Right atrium auricular region (tissue), 2 donors: ENCODE data around the gene STON1. TPM values are rescaled to one million over a fixed set of nuclear protein-coding genes. Genes with fewer than 3 reads are reported as not detected.

Experiments used
- DNase-seq: peaks from one replicate; pipeline ENCODE4 v3.0.0-alpha.2; 2019; ENCODE audit warnings: low spot score
- H3K27ac ChIP-seq, 2 donors: fragments of 200-600 bp; sonication (generic); 1 replicate in 1 of 2; 2 replicates in 1 of 2; pipeline ENCODE4 v1.5.1; 2016 to 2019
- H3K27me3 ChIP-seq, 2 donors: fragments of 200-600 bp; sonication (generic); one replicate each; pipeline versions ENCODE4 v1.5.1 to v1.6.0; 2017 to 2019
- H3K36me3 ChIP-seq: fragments of 200-600 bp; sonication (generic); one replicate; pipeline ENCODE4 v1.5.1; 2016
- H3K4me1 ChIP-seq, 2 donors: fragments of 200-600 bp; sonication (generic); one replicate each; pipeline versions ENCODE4 v1.5.1 to v1.6.0; 2017 to 2019
- H3K4me3 ChIP-seq, 2 donors: fragments of 200-600 bp; sonication (generic); 1 replicate in 1 of 2; 2 replicates in 1 of 2; pipeline ENCODE4 v1.5.1; 2017 to 2019; ENCODE audit warnings: mild to moderate bottlenecking in 1 of 2, moderate library complexity in 1 of 2
- H3K9me3 ChIP-seq, 2 donors: fragments of 200-600 bp; sonication (generic); one replicate each; pipeline ENCODE4 v1.5.1; 2019
- total RNA-seq, 2 donors: library from RNA; depleted of rRNA; stranded (reverse); fragments of >200 nt; gene quantifications; one replicate each; pipeline ENCODE4 v1.1.0, GENCODE V29; 2016
- TF ChIP-seq, protein P1 (sequence below), 2 donors: fragments of 200-600 bp; sonication (generic); IDR thresholded peaks; one replicate each; pipeline ENCODE4 v1.5.1; 2019; ENCODE audit warnings: antibody characterized with exemption in 2 of 2

Gene STON1
- total RNA-seq, 2 donors from 2014 or later: 6.4 to 15.9 TPM

- no peak overlapping the region for H3K4me3 ChIP-seq
- DNase-seq: no peak
- no peak overlapping the region for H3K27ac ChIP-seq
- TF ChIP-seq, protein P1, sequence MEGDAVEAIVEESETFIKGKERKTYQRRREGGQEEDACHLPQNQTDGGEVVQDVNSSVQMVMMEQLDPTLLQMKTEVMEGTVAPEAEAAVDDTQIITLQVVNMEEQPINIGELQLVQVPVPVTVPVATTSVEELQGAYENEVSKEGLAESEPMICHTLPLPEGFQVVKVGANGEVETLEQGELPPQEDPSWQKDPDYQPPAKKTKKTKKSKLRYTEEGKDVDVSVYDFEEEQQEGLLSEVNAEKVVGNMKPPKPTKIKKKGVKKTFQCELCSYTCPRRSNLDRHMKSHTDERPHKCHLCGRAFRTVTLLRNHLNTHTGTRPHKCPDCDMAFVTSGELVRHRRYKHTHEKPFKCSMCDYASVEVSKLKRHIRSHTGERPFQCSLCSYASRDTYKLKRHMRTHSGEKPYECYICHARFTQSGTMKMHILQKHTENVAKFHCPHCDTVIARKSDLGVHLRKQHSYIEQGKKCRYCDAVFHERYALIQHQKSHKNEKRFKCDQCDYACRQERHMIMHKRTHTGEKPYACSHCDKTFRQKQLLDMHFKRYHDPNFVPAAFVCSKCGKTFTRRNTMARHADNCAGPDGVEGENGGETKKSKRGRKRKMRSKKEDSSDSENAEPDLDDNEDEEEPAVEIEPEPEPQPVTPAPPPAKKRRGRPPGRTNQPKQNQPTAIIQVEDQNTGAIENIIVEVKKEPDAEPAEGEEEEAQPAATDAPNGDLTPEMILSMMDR (IDR thresholded peaks at IDR 0.05): no peak
- H3K9me3 ChIP-seq: no peaks in the 10 kb centered on the region
- no peaks in the 10 kb centered on the region for H3K27me3 ChIP-seq
- no peaks in the 10 kb centered on the region for H3K36me3 ChIP-seq
- no peaks in the 10 kb centered on the region for H3K4me1 ChIP-seq
These were observed 44.7 kb downstream of the STON1 start for GRCh38 chr2:48574353-48575287.

- Histone ChIP-seq H3K36me3 (peaks cover 7% of the 10 kb centered on the region), H3K27me3 (no peaks in the 10 kb centered on the region), H3K9me3 (no peaks in the 10 kb centered on the region), H3K27ac (no peak overlapping the region), H3K4me3 (no peak overlapping the region), H3K4me1 (no peaks in the 10 kb centered on the region)
- DNase-seq: no peak
- TF ChIP-seq, protein P1 (IDR thresholded peaks at IDR 0.05): no peak
These were observed 48.4 kb downstream of the STON1 start for GRCh38 chr2:48578313-48578712.

- Histone ChIP-seq H3K27me3 (no peaks in the 10 kb centered on the region), H3K4me1 (no peaks in the 10 kb centered on the region), H3K4me3 (no peak overlapping the region), H3K27ac (no peak overlapping the region), H3K9me3 (no peaks in the 10 kb centered on the region), H3K36me3 (peaks cover 7% of the 10 kb centered on the region)
- DNase-seq: no peak
- TF ChIP-seq, protein P1 (IDR thresholded peaks at IDR 0.05): no peak
These were observed 54.0 kb downstream of the STON1 start for GRCh38 chr2:48583961-48584360.

GRCh38 chr2:48584551-48584950 lies 54.6 kb downstream of the STON1 start:
- Histone ChIP-seq H3K36me3 (peaks cover 7% of the 10 kb centered on the region), H3K27me3 (no peaks in the 10 kb centered on the region), H3K9me3 (no peaks in the 10 kb centered on the region), H3K27ac (no peak overlapping the region), H3K4me3 (no peak overlapping the region), H3K4me1 (no peaks in the 10 kb centered on the region)
- DNase-seq: no peak
- TF ChIP-seq, protein P1 (IDR thresholded peaks at IDR 0.05): no peak

DNA sequence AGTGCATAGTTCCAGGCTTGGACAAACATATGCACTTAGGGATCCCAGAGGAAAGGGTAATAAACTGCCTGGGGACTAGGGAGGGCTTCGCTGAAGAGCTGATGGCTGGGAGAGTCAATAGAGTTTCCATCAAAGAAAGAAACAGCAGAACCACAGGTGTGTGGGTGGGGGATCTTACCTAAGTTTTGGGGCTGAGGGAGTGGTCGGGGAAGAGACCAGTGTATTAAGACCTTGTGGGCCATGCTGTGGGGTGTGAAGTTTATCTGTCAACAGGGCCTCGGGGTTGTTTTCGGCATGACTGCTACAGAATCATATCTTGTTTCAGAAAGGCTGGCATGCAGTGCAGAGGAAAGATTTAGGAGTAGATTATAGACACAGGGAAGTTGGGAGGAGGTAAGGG lies 56.5 kb downstream of the STON1 start:
- no peaks in the 10 kb centered on the region for H3K9me3 ChIP-seq
- no peak for DNase-seq
- TF ChIP-seq, protein P1 (IDR thresholded peaks at IDR 0.05): no peak
- no peaks in the 10 kb centered on the region for H3K4me1 ChIP-seq
- no peaks in the 10 kb centered on the region for H3K36me3 ChIP-seq
- no peak overlapping the region for H3K4me3 ChIP-seq
- no peaks in the 10 kb centered on the region for H3K27me3 ChIP-seq
- H3K27ac ChIP-seq: no peak overlapping the region
